NOMO-1 treated with DMSO at 0.1 percent for 48 hours (cell line): ENCODE results near the gene ULBP1.
"Not testable (repeated sequence)": the region's sequence is repeated elsewhere in the genome, so short reads cannot be mapped to it uniquely, and the experiment has no call there.

ENCODE experiments used
- DNase-seq: peaks from one replicate; lab custom pipeline; 2025; ENCODE audit not compliant: unreplicated experiment; lab: John Stamatoyannopoulos, UW

ULBP1 gene

GRCh38 chr6:149974394-149974793, 10.7 kb downstream of the ULBP1 start:
- DNase-seq = not testable (repeated sequence)

- DNase-seq = peak; percentile 43
Measured at GRCh38 chr6:149974825-149975224, 11.1 kb downstream of the ULBP1 start.

- DNase-seq = no peak
Measured at GRCh38 chr6:149975400-149975799, 11.7 kb downstream of the ULBP1 start.

DNA sequence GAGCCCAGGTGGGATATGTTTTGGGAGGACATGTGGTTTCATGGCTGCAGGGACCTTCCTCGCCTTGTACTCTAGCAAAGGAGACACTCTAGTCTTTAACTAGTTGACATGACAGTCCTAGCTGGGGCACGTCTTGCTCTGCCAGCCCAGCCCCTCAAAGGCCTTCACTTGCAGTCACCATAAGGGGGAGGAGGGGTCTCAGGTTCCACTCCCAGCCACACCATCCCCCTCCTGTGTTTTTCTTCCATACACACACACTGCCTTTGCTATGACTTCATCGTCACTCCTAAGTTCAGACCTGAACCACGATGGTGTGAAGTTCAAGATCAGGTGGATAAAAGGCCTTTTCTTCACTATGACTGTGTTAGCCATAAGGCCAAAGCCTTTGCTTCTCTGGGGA, 13.5 kb downstream of the ULBP1 start:
- DNase-seq = no peak

DNA sequence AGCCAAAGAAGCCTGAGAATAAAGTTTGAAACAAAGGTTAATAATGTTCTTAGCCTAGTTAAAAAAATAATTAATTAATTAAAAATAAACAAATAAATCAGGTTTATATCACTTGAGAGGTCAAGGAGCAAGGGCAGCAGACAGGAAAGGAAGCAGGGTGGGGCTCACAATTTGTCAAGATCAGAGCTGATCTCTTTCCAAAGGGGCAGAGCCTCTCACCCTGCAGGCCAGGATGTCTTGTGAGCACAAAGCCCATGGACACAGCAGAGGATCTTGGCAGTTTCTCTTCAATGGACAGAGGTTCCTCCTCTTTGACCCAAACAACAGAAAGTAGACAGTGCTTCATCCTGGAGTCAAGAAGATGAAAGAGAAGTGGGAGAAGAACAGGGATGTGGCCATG, 14.9 kb downstream of the ULBP1 start:
- DNase-seq = no peak

GRCh38 chr6:149979293-149979692, 15.6 kb downstream of the ULBP1 start:
- no peak for DNase-seq

- DNase-seq = no peak
Measured at GRCh38 chr6:149983145-149983544, 19.4 kb downstream of the ULBP1 start.

- DNase-seq = no peak
Measured at GRCh38 chr6:149984773-149985172, 21.0 kb downstream of the ULBP1 start.

DNA sequence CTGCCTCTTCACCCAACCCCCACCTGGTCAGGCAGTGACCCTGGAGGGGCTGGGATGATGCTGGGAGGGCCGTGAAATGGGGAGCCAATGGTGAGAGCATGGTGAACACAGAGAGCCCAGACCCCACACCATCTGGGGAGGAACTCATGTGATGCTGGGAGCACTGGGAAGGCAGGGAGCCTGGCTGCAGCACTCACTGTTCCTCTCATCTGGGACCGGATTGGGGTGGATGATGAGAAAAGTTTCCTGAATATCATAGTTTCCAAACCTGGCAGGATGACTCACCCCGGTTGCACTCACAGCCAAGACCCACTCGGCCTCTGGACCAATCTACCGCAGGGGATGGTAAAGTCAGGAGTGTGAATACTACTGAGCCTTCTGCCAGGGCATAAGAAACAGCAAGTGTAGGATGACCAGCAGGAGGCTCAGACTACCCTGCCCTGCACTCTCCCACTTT, 21.8 kb downstream of the ULBP1 start:
- no peak for DNase-seq

GRCh38 chr6:149987602-149988107, 23.9 kb downstream of the ULBP1 start:
- no peak for DNase-seq

GRCh38 chr6:149988550-149989346, 25.0 kb downstream of the ULBP1 start:
- no peak for DNase-seq

GRCh38 chr6:149990212-149990660, 26.5 kb downstream of the ULBP1 start:
- DNase-seq = no peak

GRCh38 chr6:149990661-149991471, 27.1 kb downstream of the ULBP1 start:
- peak; percentile 29 for DNase-seq

DNA sequence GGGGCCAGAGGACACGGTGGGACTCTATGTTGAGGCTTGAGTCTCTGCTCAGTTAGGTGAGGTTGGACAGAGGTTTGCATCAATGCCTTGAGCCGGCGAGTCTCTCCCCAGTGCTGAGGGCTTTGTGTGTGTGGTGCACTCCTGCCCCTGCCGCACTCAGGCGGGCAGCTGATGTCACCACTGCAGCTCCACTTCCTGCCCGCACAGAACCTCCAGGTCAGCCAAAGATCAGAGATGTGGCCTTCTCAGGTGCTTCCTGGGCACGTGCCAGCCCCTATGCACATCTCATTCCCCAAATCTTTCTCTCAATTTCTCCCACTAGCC, 27.7 kb downstream of the ULBP1 start:
- DNase-seq = not testable (repeated sequence)

GRCh38 chr6:149991838-149992237, 28.1 kb downstream of the ULBP1 start:
- DNase-seq = no peak

GRCh38 chr6:149995235-149995750, 31.6 kb downstream of the ULBP1 start:
- DNase-seq = no peak

DNA sequence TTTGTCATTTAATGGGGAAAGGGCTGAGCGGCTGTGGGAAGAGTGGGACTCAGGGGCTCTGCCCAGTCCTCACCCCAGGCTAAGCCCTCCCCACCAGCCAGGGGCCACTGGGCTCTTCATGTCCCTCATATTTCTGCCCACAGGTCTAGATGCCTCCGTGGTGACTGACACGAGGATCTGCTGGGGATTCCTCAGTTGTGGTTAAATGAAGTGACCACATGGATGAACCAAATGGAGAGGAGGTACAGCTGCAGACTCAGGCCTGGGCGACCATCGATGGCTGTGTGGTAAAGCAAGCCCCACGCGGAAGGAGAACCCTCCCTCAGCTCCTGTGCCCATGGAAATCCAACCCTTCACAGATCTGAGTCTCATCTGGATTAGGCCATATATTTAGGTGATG, 32.2 kb downstream of the ULBP1 start:
- no peak for DNase-seq

DNA sequence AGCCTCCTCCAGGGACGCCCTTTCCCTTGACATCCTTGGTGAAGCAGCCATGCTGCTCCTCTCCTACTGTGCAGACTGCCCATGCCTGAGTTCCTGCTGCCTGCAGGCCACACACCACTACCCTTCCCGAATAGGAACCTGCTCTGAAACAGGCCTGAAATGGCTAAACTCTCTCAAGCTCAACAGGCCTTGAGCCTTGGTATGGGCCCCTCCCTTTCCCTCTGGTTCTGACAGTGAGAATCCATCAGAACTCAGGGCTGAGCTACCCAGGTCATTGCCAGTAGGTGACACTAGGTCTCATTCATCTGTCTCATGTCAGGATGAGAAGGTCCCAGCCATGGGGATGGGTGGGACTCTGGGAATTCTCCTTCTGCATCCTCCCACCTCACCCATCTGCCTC, 35.9 kb downstream of the ULBP1 start:
- DNase-seq = no peak

GRCh38 chr6:150001295-150002008, 37.7 kb downstream of the ULBP1 start:
- no peak for DNase-seq

DNA sequence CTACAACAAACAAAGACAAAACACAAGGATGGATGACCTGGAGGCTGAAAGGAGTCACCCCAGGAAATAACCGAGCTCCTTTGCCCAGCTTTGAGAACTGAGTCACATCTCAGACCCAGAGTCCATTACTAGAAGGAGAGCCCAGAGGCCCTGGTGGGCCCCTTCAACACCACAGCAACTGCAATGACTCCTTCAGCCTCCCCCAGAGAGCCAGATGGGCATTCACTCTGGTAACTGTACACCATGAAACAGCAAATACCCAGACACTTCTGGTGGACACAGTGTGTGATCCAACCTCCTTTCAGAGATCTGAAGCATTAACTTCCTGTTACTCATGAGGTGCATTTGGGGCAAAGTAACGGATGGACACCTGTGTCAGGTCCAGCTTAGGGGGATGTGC, 39.0 kb downstream of the ULBP1 start:
- DNase-seq = no peak

DNA sequence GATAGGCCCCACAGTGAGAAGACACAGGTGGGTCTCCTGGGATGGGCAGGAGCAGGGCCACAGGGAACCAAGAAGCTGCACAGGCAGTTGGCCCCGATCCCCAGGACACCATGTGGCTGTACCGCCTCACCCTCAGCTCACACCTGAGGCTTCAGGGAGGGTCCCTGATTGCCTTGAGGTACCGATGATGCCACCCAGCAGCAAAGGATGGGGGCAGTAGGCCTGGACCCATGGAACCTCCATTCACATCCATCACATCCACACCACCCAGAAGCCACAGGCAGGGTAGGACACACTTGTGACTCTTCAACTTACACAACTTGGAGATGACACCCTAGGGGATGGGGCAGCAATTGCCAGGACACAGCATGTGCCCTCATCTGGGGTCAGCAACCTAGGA, 39.9 kb downstream of the ULBP1 start:
- DNase-seq = not testable (repeated sequence)
